K562 (cell line): ENCODE results near the gene IL1RL1. TPM values are rescaled to one million over a fixed set of nuclear protein-coding genes. Genes with fewer than 3 reads are reported as not detected.
A peak's percentile ranks its signal among the peaks of the same experiment; 100 is the strongest.

Experiments
- BCOR ChIP-seq: fragments of 450-650 bp; IDR thresholded peaks from 2 replicates; pipeline ENCODE4 v1.6.1; 2016
- FOXA3 ChIP-seq, 2 experiments: fragments of 450-650 bp in 1 of 2; sonication (generic) in 1 of 2; formaldehyde crosslinking; IDR thresholded peaks in 1 of 2; conservative IDR thresholded peaks in 1 of 2; 2 replicates each; pipeline versions ENCODE4 v1.4.0 to v1.8.0; 2020 to 2022; ENCODE audit warnings: mild to moderate bottlenecking in 2 of 2, missing genetic modification reagents in 1 of 2
- HDGF ChIP-seq: fragments of 450-650 bp; IDR thresholded peaks from 2 replicates; pipeline ENCODE4 v1.6.1; 2016
- NFIC ChIP-seq: fragments of 450-650 bp; IDR thresholded peaks from 2 replicates; pipeline ENCODE4 v1.6.1; 2017; ENCODE audit warnings: mild to moderate bottlenecking, inconsistent platforms
- OTX1 ChIP-seq: fragments of 450-650 bp; formaldehyde crosslinking; IDR thresholded peaks from 2 replicates; pipeline ENCODE4 v1.4.0; 2022; ENCODE audit warnings: mild to moderate bottlenecking
- PHB ChIP-seq: fragments of 250-450 bp; sonication (Bioruptor Pico); IDR thresholded peaks from 2 replicates; pipeline ENCODE4 v1.5.0; 2021
- POU5F1 ChIP-seq: fragments of 150-350 bp; IDR thresholded peaks from 2 replicates; pipeline ENCODE4 v1.6.1; 2014; ENCODE audit warnings: borderline replicate concordance, low read length, low read depth, mild to moderate bottlenecking; ENCODE audit not compliant: partially characterized antibody
- PPARD ChIP-seq: fragments of 250-450 bp; sonication (Bioruptor Pico); IDR thresholded peaks from 2 replicates; pipeline ENCODE4 v1.8.0; 2022; ENCODE audit warnings: inconsistent platforms, mild to moderate bottlenecking, moderate library complexity
- PYGO2 ChIP-seq: fragments of 450-650 bp; IDR thresholded peaks from 2 replicates; pipeline ENCODE4 v1.6.1; 2016; ENCODE audit warnings: mild to moderate bottlenecking, missing genetic modification characterization, moderate library complexity, missing compliant biosample characterization
- SAFB2 ChIP-seq: fragments of 200-400 bp; formaldehyde crosslinking; IDR thresholded peaks from 2 replicates; pipeline ENCODE4 v1.6.1; 2018; ENCODE audit warnings: borderline replicate concordance, low read length, low read depth, moderate library complexity; ENCODE audit not compliant: severe bottlenecking
- SRSF9 ChIP-seq: fragments of 200-400 bp; formaldehyde crosslinking; IDR thresholded peaks from 2 replicates; pipeline ENCODE4 v1.6.1; 2017; ENCODE audit warnings: low read depth, low read length, borderline replicate concordance
- TGIF2 ChIP-seq: sonication (generic); formaldehyde crosslinking; IDR thresholded peaks from 2 replicates; pipeline ENCODE4 v1.8.1; 2022; ENCODE audit warnings: mild to moderate bottlenecking, missing genetic modification reagents, moderate library complexity
- ZNF184 ChIP-seq: sonication (generic); formaldehyde crosslinking; IDR thresholded peaks from 2 replicates; pipeline ENCODE4 v1.5.0; 2020; ENCODE audit warnings: missing genetic modification reagents
- ZNF232 ChIP-seq: sonication (generic); formaldehyde crosslinking; IDR thresholded peaks from 2 replicates; pipeline ENCODE4 v1.8.0; 2022; ENCODE audit warnings: mild to moderate bottlenecking, missing genetic modification reagents
- ZNF316 ChIP-seq: fragments of 450-650 bp; IDR thresholded peaks from 2 replicates; pipeline ENCODE4 v1.6.1; 2016
- polyA plus RNA-seq, 8 experiments: library from polyadenylated mRNA; depleted of rRNA in 4 of 8; stranded (reverse) in 5 of 8; unstranded in 3 of 8; fragments of >200 nt; fragmentation: Nextera tagmentation in 2 of 8; fragmentation: Illumina TruSeq in 1 of 8; extraction: Ambion mirVana in 2 of 8; extraction: Trizol in 1 of 8; gene quantifications; 2 replicates each; pipeline versions ENCODE4 v1.2.1 to v1.2.3, GENCODE V29; 2011 to 2014; ENCODE audit warnings: inconsistent platforms in 1 of 8, missing spikeins in 1 of 8
- total RNA-seq, 7 experiments: library from RNA; depleted of rRNA in 6 of 7; stranded (reverse); fragments of >200 nt in 6 of 7; fragmentation: Illumina TruSeq in 2 of 7; extraction: Trizol in 2 of 7; gene quantifications; 2 replicates each; pipeline versions ENCODE4 v1.2.1 to v1.2.3, GENCODE V29; 2011 to 2021; ENCODE audit warnings: low replicate concordance in 1 of 7
- TF ChIP-seq, protein P1 (sequence below): fragments of 450-650 bp; IDR thresholded peaks from 2 replicates; pipeline ENCODE4 v1.6.1; 2017; ENCODE audit warnings: antibody characterized with exemption
- TF ChIP-seq, protein P2 (sequence below): sonication (generic); formaldehyde crosslinking; IDR thresholded peaks from 2 replicates; pipeline ENCODE4 v1.8.0; 2022; ENCODE audit warnings: missing genetic modification reagents, mild to moderate bottlenecking, borderline replicate concordance
- TF ChIP-seq, protein P3 (sequence below): fragments of 250-450 bp; sonication (Bioruptor Pico); IDR thresholded peaks from 2 replicates; pipeline ENCODE4 v1.8.0; 2021; ENCODE audit warnings: borderline replicate concordance, mild to moderate bottlenecking, moderate library complexity; ENCODE audit not compliant: poor library complexity, severe bottlenecking
- TF ChIP-seq, protein P4 (sequence below), 3 experiments: fragments of 200-800 bp in 1 of 3; sonication (Bioruptor generic) in 1 of 3; sonication (generic) in 1 of 3; formaldehyde crosslinking in 1 of 3; IDR thresholded peaks; 2 replicates each; pipeline versions ENCODE4 v1.6.1 to v1.8.0; 2016 to 2022; ENCODE audit warnings: mild to moderate bottlenecking in 2 of 3, missing compliant biosample characterization in 2 of 3, missing genetic modification characterization in 2 of 3, missing genetic modification reagents in 1 of 3

IL1RL1 gene
- total and polyA plus RNA-seq, 9 of the 15 experiments (the other 6 are each of a cell fraction or from before 2014, with no cell fraction given), result 0.06 to 3.3 (median 0.59) TPM

DNA sequence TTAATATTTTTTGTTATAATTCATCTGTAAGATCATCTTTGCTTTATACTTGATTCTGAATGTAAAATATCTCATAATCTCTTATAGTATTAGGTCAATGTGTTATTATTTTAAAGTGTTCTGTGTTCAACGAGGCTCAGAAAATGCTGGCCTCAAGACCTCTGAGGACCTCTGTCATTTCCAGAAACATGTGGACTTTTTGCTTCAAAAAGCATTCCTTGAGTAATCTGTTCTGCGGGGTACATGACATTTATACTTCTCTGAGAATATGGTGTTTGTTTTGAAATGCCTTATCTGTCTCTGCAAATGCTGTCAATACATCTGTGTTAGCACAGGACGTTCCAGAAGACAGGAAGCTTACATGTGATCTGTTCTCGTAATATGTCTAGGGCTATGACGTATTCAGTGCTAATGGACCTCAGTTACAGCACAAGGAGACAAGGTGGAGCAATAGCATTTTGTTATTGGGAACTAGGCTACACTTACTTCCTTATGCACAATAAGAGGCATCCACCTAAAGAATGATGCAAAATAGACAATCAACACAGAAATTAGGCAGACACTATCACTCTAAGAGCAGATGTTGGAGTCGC lies 37.6 kb upstream of the IL1RL1 start (continued):
- TF ChIP-seq POU5F1, result no peak
- no peak for TF ChIP-seq TGIF2
- TF ChIP-seq NFIC, result no peak
- no peak for TF ChIP-seq PHB
- TF ChIP-seq PPARD (CRISPR knock-in tag), result no peak
- no peak for TF ChIP-seq ZNF184 (CRISPR knock-in tag)
- TF ChIP-seq, protein P1, sequence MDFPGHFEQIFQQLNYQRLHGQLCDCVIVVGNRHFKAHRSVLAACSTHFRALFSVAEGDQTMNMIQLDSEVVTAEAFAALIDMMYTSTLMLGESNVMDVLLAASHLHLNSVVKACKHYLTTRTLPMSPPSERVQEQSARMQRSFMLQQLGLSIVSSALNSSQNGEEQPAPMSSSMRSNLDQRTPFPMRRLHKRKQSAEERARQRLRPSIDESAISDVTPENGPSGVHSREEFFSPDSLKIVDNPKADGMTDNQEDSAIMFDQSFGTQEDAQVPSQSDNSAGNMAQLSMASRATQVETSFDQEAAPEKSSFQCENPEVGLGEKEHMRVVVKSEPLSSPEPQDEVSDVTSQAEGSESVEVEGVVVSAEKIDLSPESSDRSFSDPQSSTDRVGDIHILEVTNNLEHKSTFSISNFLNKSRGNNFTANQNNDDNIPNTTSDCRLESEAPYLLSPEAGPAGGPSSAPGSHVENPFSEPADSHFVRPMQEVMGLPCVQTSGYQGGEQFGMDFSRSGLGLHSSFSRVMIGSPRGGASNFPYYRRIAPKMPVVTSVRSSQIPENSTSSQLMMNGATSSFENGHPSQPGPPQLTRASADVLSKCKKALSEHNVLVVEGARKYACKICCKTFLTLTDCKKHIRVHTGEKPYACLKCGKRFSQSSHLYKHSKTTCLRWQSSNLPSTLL, result no peak
- TF ChIP-seq BCOR, result no peak
- TF ChIP-seq, protein P2, sequence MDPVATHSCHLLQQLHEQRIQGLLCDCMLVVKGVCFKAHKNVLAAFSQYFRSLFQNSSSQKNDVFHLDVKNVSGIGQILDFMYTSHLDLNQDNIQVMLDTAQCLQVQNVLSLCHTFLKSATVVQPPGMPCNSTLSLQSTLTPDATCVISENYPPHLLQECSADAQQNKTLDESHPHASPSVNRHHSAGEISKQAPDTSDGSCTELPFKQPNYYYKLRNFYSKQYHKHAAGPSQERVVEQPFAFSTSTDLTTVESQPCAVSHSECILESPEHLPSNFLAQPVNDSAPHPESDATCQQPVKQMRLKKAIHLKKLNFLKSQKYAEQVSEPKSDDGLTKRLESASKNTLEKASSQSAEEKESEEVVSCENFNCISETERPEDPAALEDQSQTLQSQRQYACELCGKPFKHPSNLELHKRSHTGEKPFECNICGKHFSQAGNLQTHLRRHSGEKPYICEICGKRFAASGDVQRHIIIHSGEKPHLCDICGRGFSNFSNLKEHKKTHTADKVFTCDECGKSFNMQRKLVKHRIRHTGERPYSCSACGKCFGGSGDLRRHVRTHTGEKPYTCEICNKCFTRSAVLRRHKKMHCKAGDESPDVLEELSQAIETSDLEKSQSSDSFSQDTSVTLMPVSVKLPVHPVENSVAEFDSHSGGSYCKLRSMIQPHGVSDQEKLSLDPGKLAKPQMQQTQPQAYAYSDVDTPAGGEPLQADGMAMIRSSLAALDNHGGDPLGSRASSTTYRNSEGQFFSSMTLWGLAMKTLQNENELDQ (CRISPR knock-in tag), result no peak
- no peak for TF ChIP-seq ZNF232
- peak in 1 of 2 experiments; percentile 84; a peak in 2 of 4 replicates for TF ChIP-seq FOXA3 (CRISPR knock-in tag; conservative IDR thresholded peaks at IDR 0.05 in 1 of 2, IDR thresholded peaks at IDR 0.05 in 1 of 2)
- TF ChIP-seq SAFB2, result no peak
- no peak for TF ChIP-seq HDGF
- no peak for TF ChIP-seq OTX1 (CRISPR knock-in tag)
- TF ChIP-seq, protein P3, sequence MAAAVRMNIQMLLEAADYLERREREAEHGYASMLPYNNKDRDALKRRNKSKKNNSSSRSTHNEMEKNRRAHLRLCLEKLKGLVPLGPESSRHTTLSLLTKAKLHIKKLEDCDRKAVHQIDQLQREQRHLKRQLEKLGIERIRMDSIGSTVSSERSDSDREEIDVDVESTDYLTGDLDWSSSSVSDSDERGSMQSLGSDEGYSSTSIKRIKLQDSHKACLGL (CRISPR knock-in tag), result no peak
- no peak for TF ChIP-seq ZNF316
- TF ChIP-seq, protein P4, sequence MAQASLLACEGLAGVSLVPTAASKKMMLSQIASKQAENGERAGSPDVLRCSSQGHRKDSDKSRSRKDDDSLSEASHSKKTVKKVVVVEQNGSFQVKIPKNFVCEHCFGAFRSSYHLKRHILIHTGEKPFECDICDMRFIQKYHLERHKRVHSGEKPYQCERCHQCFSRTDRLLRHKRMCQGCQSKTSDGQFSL (CRISPR knock-in tag; IDR thresholded peaks at IDR 0.05), result no peak
- TF ChIP-seq, protein P4 (tag; IDR thresholded peaks at IDR 0.05), result no peak
- no peak for TF ChIP-seq SRSF9
- TF ChIP-seq PYGO2, result no peak
- TF ChIP-seq, all 486 proteins: peak for 9
